ENCODE data around the gene KAT8. TPM values are rescaled to one million over a fixed set of nuclear protein-coding genes. Genes with fewer than 3 reads are reported as not detected.
"Not testable (repeated sequence)": the region's sequence is repeated elsewhere in the genome, so short reads cannot be mapped to it uniquely, and the experiment has no call there.

Gene KAT8
- polyA plus RNA-seq, 1 donor from 2014 or later = 69.5 TPM

GRCh38 chr16:31089199-31089598 lies 28.3 kb upstream of the KAT8 start:
- Mint-ChIP-seq H3K4me1 (peaks cover 5 to 8% (median 7%) of the 10 kb centered on the region in 3 donors), H3K27me3 (no peaks in the 10 kb centered on the region), H3K9me3 (no peaks in the 10 kb centered on the region), H3K4me3 (no peak overlapping the region), H3K36me3 (peaks cover 2% of the 10 kb centered on the region), H3K27ac (no peak overlapping the region)

- H3K36me3 Mint-ChIP-seq = peaks cover 2% of the 10 kb centered on the region
- no peaks in the 10 kb centered on the region for H3K9me3 Mint-ChIP-seq
- peaks cover 12 to 14% (median 13%) of the 10 kb centered on the region in 3 donors for H3K4me1 Mint-ChIP-seq
- H3K27me3 Mint-ChIP-seq = no peaks in the 10 kb centered on the region
- peak overlapping the region in 1 of 4 donors; percentile 35 for H3K4me3 Mint-ChIP-seq
- peak overlapping the region in 1 of 3 donors; percentile 16 for H3K27ac Mint-ChIP-seq
These were observed 26.9 kb upstream of the KAT8 start for GRCh38 chr16:31090540-31090939.

GRCh38 chr16:31092330-31092729 lies 25.1 kb upstream of the KAT8 start:
- Mint-ChIP-seq H3K4me3 (peak overlapping the region in 1 of 4 donors; percentile 79), H3K36me3 (peaks cover 2% of the 10 kb centered on the region), H3K27me3 (no peaks in the 10 kb centered on the region), H3K27ac (peak overlapping the region in 1 of 3 donors; percentile 48), H3K9me3 (no peaks in the 10 kb centered on the region), H3K4me1 (peaks cover 17 to 19% (median 19%) of the 10 kb centered on the region in 3 donors)

GRCh38 chr16:31093132-31093703 lies 24.2 kb upstream of the KAT8 start:
- Mint-ChIP-seq H3K9me3 (no peaks in the 10 kb centered on the region), H3K27me3 (no peaks in the 10 kb centered on the region), H3K36me3 (peaks cover 2% of the 10 kb centered on the region), H3K4me3 (peak overlapping the region; percentile 60 to 90 (median 75)), H3K27ac (peak overlapping the region in 2 of 3 donors; percentile 39 to 48), H3K4me1 (peaks cover 17 to 19% (median 19%) of the 10 kb centered on the region in 3 donors)

GRCh38 chr16:31094088-31094423 lies 23.4 kb upstream of the KAT8 start:
- Mint-ChIP-seq H3K4me1 (peaks cover 17 to 19% (median 19%) of the 10 kb centered on the region in 3 donors), H3K27me3 (no peaks in the 10 kb centered on the region), H3K36me3 (peaks cover 2% of the 10 kb centered on the region), H3K4me3 (peak overlapping the region; percentile 79 to 98 (median 97)), H3K9me3 (no peaks in the 10 kb centered on the region), H3K27ac (peak overlapping the region; percentile 91 to 98 (median 96))

GRCh38 chr16:31094424-31095120 lies 22.9 kb upstream of the KAT8 start, which contains the start of gene VKORC1:
Gene VKORC1 (minus strand): TSS chr16:31094797. CDS start chr16:31094729, 68 bp downstream.
- Mint-ChIP-seq H3K36me3 (peaks cover 2% of the 10 kb centered on the region), H3K4me3 (peak within 1 kb of the TSS; percentile 79 to 98 (median 97)), H3K27me3 (no peaks in the 10 kb centered on the region), H3K27ac (peak within 1 kb of the TSS; percentile 91 to 98 (median 96)), H3K9me3 (no peaks in the 10 kb centered on the region), H3K4me1 (peaks cover 17 to 19% (median 19%) of the 10 kb centered on the region in 3 donors)

GRCh38 chr16:31099860-31100638 lies 17.4 kb upstream of the KAT8 start:
- Mint-ChIP-seq H3K36me3 (no peaks in the 10 kb centered on the region), H3K4me3 (no peak overlapping the region), H3K9me3 (no peaks in the 10 kb centered on the region), H3K4me1 (peaks cover 5 to 11% (median 6%) of the 10 kb centered on the region in 3 donors), H3K27me3 (no peaks in the 10 kb centered on the region), H3K27ac (peak overlapping the region in 1 of 3 donors; percentile 28)

GRCh38 chr16:31100876-31101641 lies 16.4 kb upstream of the KAT8 start:
- not testable (repeated sequence) for H3K9me3 Mint-ChIP-seq, H3K4me1 Mint-ChIP-seq, H3K4me3 Mint-ChIP-seq, H3K36me3 Mint-ChIP-seq, H3K27me3 Mint-ChIP-seq
- peak overlapping the region in 1 of 3 donors; percentile 28 for H3K27ac Mint-ChIP-seq

GRCh38 chr16:31105677-31106213 lies 11.7 kb upstream of the KAT8 start:
- H3K4me3 Mint-ChIP-seq = peak overlapping the region; percentile 8 to 84 (median 46)
- H3K9me3 Mint-ChIP-seq = no peaks in the 10 kb centered on the region
- peaks cover 13 to 16% (median 15%) of the 10 kb centered on the region in 3 donors for H3K4me1 Mint-ChIP-seq
- H3K27ac Mint-ChIP-seq = peak overlapping the region in 1 of 3 donors; percentile 78
- no peaks in the 10 kb centered on the region for H3K27me3 Mint-ChIP-seq
- no peaks in the 10 kb centered on the region for H3K36me3 Mint-ChIP-seq

GRCh38 chr16:31106509-31107464 lies 10.7 kb upstream of the KAT8 start:
- Mint-ChIP-seq H3K4me3 (peak overlapping the region in 3 of 4 donors; percentile 84 to 96 (median 92)), H3K27me3 (no peaks in the 10 kb centered on the region), H3K36me3 (no peaks in the 10 kb centered on the region), H3K27ac (peak overlapping the region in 1 of 3 donors; percentile 45), H3K4me1 (peaks cover 13 to 16% (median 15%) of the 10 kb centered on the region in 3 donors), H3K9me3 (no peaks in the 10 kb centered on the region)

GRCh38 chr16:31107465-31107867 lies 10.0 kb upstream of the KAT8 start:
- Mint-ChIP-seq H3K9me3 (no peaks in the 10 kb centered on the region), H3K4me1 (peaks cover 13 to 16% (median 15%) of the 10 kb centered on the region in 3 donors), H3K27ac (peak overlapping the region; percentile 27 to 88 (median 45)), H3K36me3 (no peaks in the 10 kb centered on the region), H3K27me3 (no peaks in the 10 kb centered on the region), H3K4me3 (peak overlapping the region; percentile 84 to 96 (median 94))

- H3K4me1 Mint-ChIP-seq = peaks cover 13 to 16% (median 15%) of the 10 kb centered on the region in 3 donors
- H3K27ac Mint-ChIP-seq = peak within 1 kb of the TSS; percentile 27 to 88 (median 45)
These were observed 9.2 kb upstream of the KAT8 start, which contains the start of gene BCKDK for GRCh38 chr16:31108035-31108793. Gene BCKDK (plus strand): TSS chr16:31108386. CDS start chr16:31109224, 838 bp downstream.

More at GRCh38 chr16:31108035-31108793, 9.2 kb upstream of the KAT8 start, which contains the start of gene BCKDK:
- H3K27me3 Mint-ChIP-seq = no peaks in the 10 kb centered on the region
- H3K4me3 Mint-ChIP-seq = peak within 1 kb of the TSS; percentile 84 to 96 (median 94)
- no peaks in the 10 kb centered on the region for H3K36me3 Mint-ChIP-seq
- H3K9me3 Mint-ChIP-seq = no peaks in the 10 kb centered on the region
